ENCODE results near the gene CDH18. TPM values are rescaled to one million over a fixed set of nuclear protein-coding genes. Genes with fewer than 3 reads are reported as not detected.

CDH18 gene
- total and polyA plus RNA-seq, 2 of the 4 experiments (the other 2 are of a cell fraction), result 0.24 to 1.1 TPM

DNA sequence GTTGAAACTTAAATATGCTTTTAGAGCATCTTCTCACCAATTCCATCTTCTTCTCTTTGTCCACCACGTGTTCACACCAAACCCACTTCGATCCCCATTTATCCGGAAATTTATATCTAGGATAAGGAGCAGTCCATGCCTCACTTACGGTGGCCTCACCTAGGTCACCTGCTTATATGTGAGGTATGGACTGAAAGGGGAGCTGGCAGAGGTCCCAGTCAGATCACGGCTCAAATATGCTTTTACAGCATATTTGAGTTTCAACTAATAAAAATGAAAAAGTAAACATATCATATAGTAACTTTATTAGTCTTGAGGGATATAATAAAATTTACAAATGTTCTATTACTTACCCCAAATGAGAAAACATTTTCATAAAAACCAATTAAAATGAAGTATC is 508.4 kb downstream of the CDH18 start:
- H2BK120ac ChIP-seq (ENCODE audit: low read depth, low read length), result no peak overlapping the region
- H4K20me1 ChIP-seq (ENCODE audit: insufficient read depth, low read length), result no peaks in the 10 kb centered on the region
- no peak overlapping the region for H2AFZ ChIP-seq (replicated peaks; ENCODE audit: low read length, poor library complexity)
- H3K27ac ChIP-seq (ENCODE audit: insufficient read depth, low read length), result no peak overlapping the region
- TF ChIP-seq CEBPB (IDR thresholded peaks at IDR 0.05; ENCODE audit: low read depth, low read length) (no peak), CHD1 (IDR thresholded peaks at IDR 0.05; ENCODE audit: low read depth, low read length) (no peak), BHLHE40 (IDR thresholded peaks at IDR 0.05; ENCODE audit: low read depth, low read length) (no peak), MAZ (IDR thresholded peaks at IDR 0.05; ENCODE audit: borderline replicate concordance, low read depth, low read length) (no peak), RFX5 (IDR thresholded peaks at IDR 0.05; ENCODE audit: low read depth, low read length) (no peak)
- TF ChIP-seq, protein P1, sequence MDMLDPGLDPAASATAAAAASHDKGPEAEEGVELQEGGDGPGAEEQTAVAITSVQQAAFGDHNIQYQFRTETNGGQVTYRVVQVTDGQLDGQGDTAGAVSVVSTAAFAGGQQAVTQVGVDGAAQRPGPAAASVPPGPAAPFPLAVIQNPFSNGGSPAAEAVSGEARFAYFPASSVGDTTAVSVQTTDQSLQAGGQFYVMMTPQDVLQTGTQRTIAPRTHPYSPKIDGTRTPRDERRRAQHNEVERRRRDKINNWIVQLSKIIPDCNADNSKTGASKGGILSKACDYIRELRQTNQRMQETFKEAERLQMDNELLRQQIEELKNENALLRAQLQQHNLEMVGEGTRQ (IDR thresholded peaks at IDR 0.05; ENCODE audit: low read depth, low read length), result no peak
- H3K36me3 ChIP-seq (ENCODE audit: control insufficient read depth, insufficient read depth, low read length), result no peaks in the 10 kb centered on the region
- no peaks in the 10 kb centered on the region for H3K4me1 ChIP-seq (ENCODE audit: control insufficient read depth, insufficient read depth, low read length)
- H2AK9ac ChIP-seq (replicated peaks; ENCODE audit: low read depth, low read length, poor library complexity), result no peak overlapping the region
- no peak overlapping the region for H2BK15ac ChIP-seq (ENCODE audit: low read depth, low read length)
- H3K9ac ChIP-seq (ENCODE audit: low read depth, low read length), result no peak overlapping the region
- no peak overlapping the region for H3K18ac ChIP-seq (ENCODE audit: low read depth, low read length)
- no peaks in the 10 kb centered on the region for H3K9me1 ChIP-seq (ENCODE audit: insufficient read depth, low read length)
- no peak overlapping the region for H3K4me2 ChIP-seq (ENCODE audit: low read depth, low read length)
- no peak overlapping the region for H3K23ac ChIP-seq (ENCODE audit: low read depth, low read length)
- dilution Hi-C loops (cut with HindIII; ENCODE audit: low sequenced_read_pairs, unreplicated experiment), result no loop called here
- ATAC-seq (ENCODE audit: low read depth) (no peak), DNase-seq (no peak)
- H3K14ac ChIP-seq (replicated peaks; ENCODE audit: low read depth, low read length), result no peak overlapping the region
- ChIA-PET CTCF (interaction anchor here (0.5 kb wide), 1 partner anchor 331 kb away, joined by 6 read pairs; no protein-coding TSS in a partner anchor), POLR2A (ENCODE audit: unreplicated experiment) (no interaction called here)
- H3K4ac ChIP-seq (ENCODE audit: low read depth, low read length), result no peak overlapping the region
- H4K5ac ChIP-seq (ENCODE audit: low read depth, low read length), result no peak overlapping the region
- no peaks in the 10 kb centered on the region for H3K79me1 ChIP-seq (ENCODE audit: low read depth in 1 of 2, low read length in 2 of 2)
- no peak overlapping the region for H3K56ac ChIP-seq (ENCODE audit: extremely low read depth, insufficient read depth, low read length)
- H2AK5ac ChIP-seq (ENCODE audit: low read depth, low read length), result no peak overlapping the region
- intact Hi-C loops (cut with micrococcal nuclease), result no loop called here
- no peak overlapping the region for H2BK5ac ChIP-seq (ENCODE audit: low read depth, low read length, poor library complexity, severe bottlenecking)
- in situ Hi-C loops (cut with MboI; ENCODE audit: low sequenced_read_pairs), result no loop called here
- H3K4me3 ChIP-seq (ENCODE audit: insufficient read depth, low read depth, low read length), result no peak overlapping the region
- peaks cover 7% of the 10 kb centered on the region for H3K9me3 ChIP-seq (ENCODE audit: control insufficient read depth, insufficient read depth, low read length)
- no CpG with 5 or more reads among the region's 5 CpGs for WGBS, 2 experiments (ENCODE audit: extremely low coverage in 2 of 2, insufficient read length in 1 of 2)
- H3K27me3 ChIP-seq (ENCODE audit: control insufficient read depth, insufficient read depth, low read length), result no peaks in the 10 kb centered on the region
- no peak overlapping the region for H4K8ac ChIP-seq (ENCODE audit: low read depth in 2 of 2, low read length in 2 of 2)
- BruUV-seq (replicated peaks), result no TSS peak
- no peak overlapping the region for H2BK20ac ChIP-seq (ENCODE audit: low read depth, low read length)
- H4K91ac ChIP-seq (ENCODE audit: insufficient read depth, low read depth, low read length), result no peak overlapping the region
